Heart right ventricle (tissue), 16 donors: ENCODE data around the gene HOXD11. TPM values are rescaled to one million over a fixed set of nuclear protein-coding genes. Genes with fewer than 3 reads are reported as not detected.

ENCODE experiments used
- ATAC-seq, 8 donors: fragments of 200-7000 bp; cut with Tn5 transposase; one replicate each; pipeline ENCODE4 v1.9.1; 2020; ENCODE audit warnings: mild to moderate bottlenecking in 8 of 8, moderate library complexity in 8 of 8, moderate number of reproducible peaks in 1 of 8
- DNase-seq, 2 donors: peaks; one replicate each; pipeline ENCODE4 v3.0.0-alpha.2; 2020
- H3K27ac ChIP-seq, 10 donors: fragments of 200-600 bp; sonication (generic) in 2 of 10; one replicate each; pipeline versions ENCODE4 v1.5.0 to v1.8.0; 2020 to 2022; ENCODE audit warnings: mild to moderate bottlenecking in 3 of 10
- H3K27me3 ChIP-seq, 7 donors: fragments of 200-600 bp; one replicate each; pipeline ENCODE4 v1.8.0; 2021 to 2022; ENCODE audit warnings: mild to moderate bottlenecking in 2 of 7
- H3K36me3 ChIP-seq, 9 donors: fragments of 200-600 bp; sonication (generic) in 1 of 9; one replicate each; pipeline versions ENCODE4 v1.5.0 to v1.8.0; 2020 to 2022; ENCODE audit warnings: mild to moderate bottlenecking in 2 of 9
- H3K4me1 ChIP-seq, 9 donors: fragments of 200-600 bp; sonication (generic) in 1 of 9; one replicate each; pipeline versions ENCODE4 v1.5.0 to v1.8.0; 2020 to 2022; ENCODE audit warnings: mild to moderate bottlenecking in 4 of 9
- H3K4me3 ChIP-seq, 10 donors: fragments of 200-600 bp; sonication (generic) in 2 of 10; one replicate each; pipeline versions ENCODE4 v1.5.0 to v1.8.0; 2020 to 2022; ENCODE audit warnings: mild to moderate bottlenecking in 7 of 10, moderate library complexity in 2 of 10
- H3K9me3 ChIP-seq, 11 donors: fragments of 200-600 bp in 10 of 11; sonication (generic) in 2 of 11; one replicate each; pipeline versions ENCODE4 v1.5.0 to v1.8.0; 2013 to 2022; ENCODE audit warnings: mild to moderate bottlenecking in 2 of 11, control low read depth in 1 of 11, moderate library complexity in 1 of 11
- WGBS, 2 donors: extraction: QIAGEN DNeasy Blood & Tissue Kit; methylation state at CpG; one replicate each; pipeline ENCODE4 v1.1.7; 2013; ENCODE audit warnings: inconsistent platforms in 1 of 2; 5-methylcytosine and 5-hydroxymethylcytosine counted together
- intact Hi-C, 10 donors: fragments of 100-400 bp; cut with DNase I; formaldehyde crosslinking; loops; one replicate each; pipeline versions ENCODE4 v1.11.1 to v1.14.2; 2022
- polyA plus RNA-seq, 2 donors: library from polyadenylated mRNA; stranded (reverse); fragments of 200-250 nt; gene quantifications; one replicate each; pipeline ENCODE4 v1.2.3, GENCODE V29; 2013
- total RNA-seq, 10 donors: library from RNA; stranded (reverse); fragmentation: NEBNext Ultra II Directional in 3 of 10; extraction: Animal tissue kit (Norgen Biotek cat#: 25700) in 3 of 10; gene quantifications; one replicate each; pipeline versions ENCODE4 v1.2.1 to v1.2.4, GENCODE V29; 2021 to 2023
- TF ChIP-seq, protein P1 (sequence below), 9 donors: fragments of 200-600 bp; sonication (generic) in 2 of 9; IDR thresholded peaks; one replicate each; pipeline versions ENCODE4 v1.5.0 to v1.8.0; 2021 to 2022; ENCODE audit warnings: antibody characterized with exemption in 9 of 9, mild to moderate bottlenecking in 5 of 9, moderate library complexity in 1 of 9
- donor health status: Arrhythmogenic right ventricular cardiomyopathy.
- donor health status: ischemic (EF 13 %, LVEDD 7.1; RV severe dilation, severe dysfunction).
- donor health status: healthy with polysubstance abuse.
- donor health status: DM: no; HTN: yes; CAD: no.
- donor health status: DM: no; HTN: no; CAD: no.
- donor health status: ischemic (EF 25% LVEDD 6.9; RV normal size, moderate dysfunction).
- donor health status: ischemic (EF 25% LVEDD 5.7; RV mildly dilated, moderate dysfunction).
- donor health status: healthy.
- donor health status: DM: yes; HTN: yes; CAD: no.
- donor health status: Ischemic cardiomyopathy.
- donor health status: ischemic (EF 35%, LVEDD 5.7; RV mildly dilated, moderate dysfunction).
- donor health status: nonischemic (EF 11% LVEDD 7.7; RV severe dilation, severe dysfunction).
- donor health status: DM: yes; HTN: yes; CAD: no.
- donor health status: PGD.
- donor health status: ischemic (EF 29% LVEDD 5.4; RV normal size, mild dysfunction).
- donor health status: nonischemic (EF 23%, LVEDD 6.1; RV moderate dilation, normal function).

The HOXD11 gene
- total and polyA plus RNA-seq, 12 donors, result not detected

DNA sequence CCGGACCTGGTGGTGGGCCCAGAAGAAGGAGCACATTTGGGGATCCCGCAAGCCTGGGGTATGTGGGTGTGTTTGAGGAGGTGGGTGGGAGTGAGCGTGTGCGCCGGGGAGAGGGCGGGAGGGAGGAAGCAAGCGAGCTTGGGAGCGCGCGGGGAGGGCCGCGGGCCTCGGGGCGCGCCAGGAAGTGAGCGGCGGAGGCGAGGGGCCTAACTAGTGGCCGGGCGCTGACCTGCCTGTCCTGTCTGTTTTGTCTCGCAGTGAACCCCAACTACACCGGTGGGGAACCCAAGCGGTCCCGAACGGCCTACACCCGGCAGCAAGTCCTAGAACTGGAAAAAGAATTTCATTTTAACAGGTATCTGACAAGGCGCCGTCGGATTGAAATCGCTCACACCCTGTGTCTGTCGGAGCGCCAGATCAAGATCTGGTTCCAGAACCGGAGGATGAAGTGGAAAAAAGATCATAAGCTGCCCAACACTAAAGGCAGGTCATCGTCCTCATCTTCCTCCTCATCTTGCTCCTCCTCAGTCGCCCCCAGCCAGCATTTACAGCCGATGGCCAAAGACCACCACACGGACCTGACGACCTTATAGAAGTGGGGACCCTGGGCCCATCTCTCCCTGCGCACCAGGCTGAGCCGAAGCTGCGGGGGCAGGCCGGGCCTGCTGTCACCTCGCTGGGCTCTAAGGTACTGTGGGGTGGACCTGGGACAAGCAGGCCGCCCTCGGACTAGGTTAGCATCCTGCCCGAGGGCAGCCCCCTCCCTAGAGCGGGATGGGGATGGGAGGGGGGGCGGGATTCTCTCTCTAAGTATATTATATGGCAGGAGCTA lies 45.5 kb downstream of the HOXD11 start:
- no peaks in the 10 kb centered on the region for H3K9me3 ChIP-seq
- H3K4me3 ChIP-seq, result peak overlapping the region in 3 of 10 donors; percentile 14 to 18 (median 18)
- peaks cover 53 to 100% (median 100%) of the 10 kb centered on the region in 7 donors for H3K27me3 ChIP-seq
- H3K4me1 ChIP-seq, result peaks cover 0 to 20% (median 7%) of the 10 kb centered on the region in 9 donors
- TF ChIP-seq, protein P1, sequence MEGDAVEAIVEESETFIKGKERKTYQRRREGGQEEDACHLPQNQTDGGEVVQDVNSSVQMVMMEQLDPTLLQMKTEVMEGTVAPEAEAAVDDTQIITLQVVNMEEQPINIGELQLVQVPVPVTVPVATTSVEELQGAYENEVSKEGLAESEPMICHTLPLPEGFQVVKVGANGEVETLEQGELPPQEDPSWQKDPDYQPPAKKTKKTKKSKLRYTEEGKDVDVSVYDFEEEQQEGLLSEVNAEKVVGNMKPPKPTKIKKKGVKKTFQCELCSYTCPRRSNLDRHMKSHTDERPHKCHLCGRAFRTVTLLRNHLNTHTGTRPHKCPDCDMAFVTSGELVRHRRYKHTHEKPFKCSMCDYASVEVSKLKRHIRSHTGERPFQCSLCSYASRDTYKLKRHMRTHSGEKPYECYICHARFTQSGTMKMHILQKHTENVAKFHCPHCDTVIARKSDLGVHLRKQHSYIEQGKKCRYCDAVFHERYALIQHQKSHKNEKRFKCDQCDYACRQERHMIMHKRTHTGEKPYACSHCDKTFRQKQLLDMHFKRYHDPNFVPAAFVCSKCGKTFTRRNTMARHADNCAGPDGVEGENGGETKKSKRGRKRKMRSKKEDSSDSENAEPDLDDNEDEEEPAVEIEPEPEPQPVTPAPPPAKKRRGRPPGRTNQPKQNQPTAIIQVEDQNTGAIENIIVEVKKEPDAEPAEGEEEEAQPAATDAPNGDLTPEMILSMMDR (IDR thresholded peaks at IDR 0.05), result no peak
- H3K27ac ChIP-seq, result no peak overlapping the region
- DNase-seq (no peak), ATAC-seq (peak in 1 of 8 donors; percentile 51)
- WGBS, 2 donors, result 11 to 15% methylated on average over 37 to 48 of the region's 48 CpGs
- intact Hi-C loops, result no loop called here
- H3K36me3 ChIP-seq, result no peaks in the 10 kb centered on the region

DNA sequence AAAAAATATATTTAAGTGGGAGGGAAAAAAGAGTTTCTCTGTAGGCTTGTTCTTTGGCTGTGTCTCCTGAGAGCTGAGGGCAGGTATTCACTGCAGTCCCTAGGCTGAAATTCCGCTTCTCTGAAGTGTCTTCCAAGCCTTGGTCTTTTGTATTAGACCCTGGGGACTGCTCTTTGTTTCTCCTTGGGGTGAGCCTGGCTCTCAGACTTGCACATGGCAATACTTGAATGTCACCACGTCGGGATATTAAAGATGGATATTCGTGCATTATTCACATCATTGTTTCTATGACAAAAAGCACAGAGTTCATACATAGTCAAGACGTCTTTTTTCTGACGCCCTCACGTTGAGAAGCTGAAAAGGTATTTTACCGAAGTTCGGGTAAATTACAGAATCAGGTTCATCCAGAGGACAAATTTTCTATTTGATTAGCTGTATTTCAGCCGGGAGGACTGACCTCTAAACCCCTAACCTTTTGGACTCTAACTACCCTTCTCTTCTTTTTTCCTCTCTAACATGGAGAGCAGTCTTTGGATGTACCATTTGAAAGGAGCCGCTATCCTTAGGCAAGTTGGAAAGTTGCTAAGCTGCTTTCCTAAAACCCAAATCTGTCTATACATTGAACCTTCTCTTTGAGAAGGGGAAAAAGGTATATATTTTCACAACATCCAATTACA lies 47.6 kb downstream of the HOXD11 start:
- peaks cover 58 to 100% (median 100%) of the 10 kb centered on the region in 7 donors for H3K27me3 ChIP-seq
- intact Hi-C loops, result no loop called here
- no peaks in the 10 kb centered on the region for H3K36me3 ChIP-seq
- ATAC-seq (no peak), DNase-seq (no peak)
- H3K4me3 ChIP-seq, result no peak overlapping the region
- peaks cover 3 to 36% (median 12%) of the 10 kb centered on the region in 9 donors for H3K4me1 ChIP-seq
- no peak overlapping the region for H3K27ac ChIP-seq
- no peaks in the 10 kb centered on the region for H3K9me3 ChIP-seq
- TF ChIP-seq, protein P1 (IDR thresholded peaks at IDR 0.05), result no peak
- 14 to 29% methylated on average over 11 of the region's 11 CpGs for WGBS, 2 donors

- WGBS, 2 donors, result 13 to 23% methylated on average over 6 of the region's 6 CpGs
- H3K27me3 ChIP-seq, result peaks cover 63 to 100% (median 100%) of the 10 kb centered on the region in 7 donors
- H3K4me3 ChIP-seq, result no peak overlapping the region
- intact Hi-C loops, result no loop called here
- H3K36me3 ChIP-seq, result no peaks in the 10 kb centered on the region
- TF ChIP-seq, protein P1 (IDR thresholded peaks at IDR 0.05), result no peak
- H3K4me1 ChIP-seq, result peaks cover 7 to 44% (median 20%) of the 10 kb centered on the region in 9 donors
- ATAC-seq (no peak), DNase-seq (no peak)
- H3K27ac ChIP-seq, result no peak overlapping the region
- H3K9me3 ChIP-seq, result no peaks in the 10 kb centered on the region
Measured at GRCh38 chr2:176155356-176156044, 48.4 kb downstream of the HOXD11 start.

DNA sequence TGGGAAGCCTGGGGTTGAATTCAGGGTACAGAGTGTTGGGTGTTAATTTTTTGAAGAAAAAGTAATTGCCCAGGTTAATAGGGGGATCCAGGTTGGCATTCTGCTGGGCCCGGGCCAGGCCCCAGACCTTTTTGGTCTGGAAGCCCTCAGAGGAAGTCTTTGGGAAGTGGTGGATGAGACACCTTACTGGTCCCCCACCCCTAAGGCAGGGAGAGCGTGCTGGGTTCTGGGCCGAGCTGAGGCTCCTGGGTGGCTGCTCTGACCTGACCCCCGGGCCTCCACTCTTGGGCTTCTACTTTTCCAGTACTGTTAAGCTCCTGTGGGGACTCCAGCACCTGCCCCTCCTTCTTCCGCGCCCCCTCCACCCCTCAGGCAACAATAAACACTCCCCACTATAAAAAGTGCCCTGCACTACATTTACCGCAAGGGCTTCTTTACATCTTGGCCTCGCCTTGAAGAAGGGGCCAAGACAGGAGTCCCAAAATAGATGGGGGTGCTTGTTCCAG lies 49.3 kb downstream of the HOXD11 start:
- H3K4me3 ChIP-seq, result no peak overlapping the region
- intact Hi-C loops, result no loop called here
- H3K4me1 ChIP-seq, result peaks cover 7 to 48% (median 20%) of the 10 kb centered on the region in 9 donors
- WGBS, 2 donors, result 13 to 33% methylated on average over 8 of the region's 8 CpGs
- TF ChIP-seq, protein P1 (IDR thresholded peaks at IDR 0.05), result no peak
- peaks cover 61 to 100% (median 100%) of the 10 kb centered on the region in 7 donors for H3K27me3 ChIP-seq
- ATAC-seq, result no peak
- DNase-seq, result no peak
- H3K27ac ChIP-seq, result no peak overlapping the region
- no peaks in the 10 kb centered on the region for H3K9me3 ChIP-seq
- H3K36me3 ChIP-seq, result no peaks in the 10 kb centered on the region
